AG04449 (cell line): ENCODE data around the gene NTF3.
A peak's percentile ranks its signal among the peaks of the same experiment; 100 is the strongest.

Experiments
- CTCF ChIA-PET: fragments of 350-600 bp; formaldehyde crosslinking; extraction: SDS; loops from one replicate; lab custom pipeline; 2021; ENCODE audit warnings: antibody characterized with exemption; lab: Yijun Ruan, JAX
- POLR2A ChIA-PET: fragments of 400-600, 350-600 bp; formaldehyde crosslinking; extraction: SDS; loops from one replicate; lab custom pipeline; 2020; ENCODE audit warnings: antibody characterized with exemption, inconsistent platforms; lab: Yijun Ruan, JAX
- DNase-seq: peaks from one replicate; pipeline ENCODE4 v3.0.0-alpha.2; 2010; ENCODE audit warnings: low read depth, low spot score
- H3K4me3 ChIP-seq: 2 replicates; pipeline ENCODE4 v1.5.1; 2011; ENCODE audit warnings: low read depth, mild to moderate bottlenecking, control low read depth, low read length
- CTCF ChIP-seq: IDR thresholded peaks from one replicate; pipeline ENCODE4 v1.5.1; 2011; ENCODE audit warnings: mild to moderate bottlenecking, moderate library complexity, low read length, control low read depth, inconsistent platforms; ENCODE audit not compliant: insufficient read depth; ENCODE audit errors: missing control alignments

The NTF3 gene

DNA sequence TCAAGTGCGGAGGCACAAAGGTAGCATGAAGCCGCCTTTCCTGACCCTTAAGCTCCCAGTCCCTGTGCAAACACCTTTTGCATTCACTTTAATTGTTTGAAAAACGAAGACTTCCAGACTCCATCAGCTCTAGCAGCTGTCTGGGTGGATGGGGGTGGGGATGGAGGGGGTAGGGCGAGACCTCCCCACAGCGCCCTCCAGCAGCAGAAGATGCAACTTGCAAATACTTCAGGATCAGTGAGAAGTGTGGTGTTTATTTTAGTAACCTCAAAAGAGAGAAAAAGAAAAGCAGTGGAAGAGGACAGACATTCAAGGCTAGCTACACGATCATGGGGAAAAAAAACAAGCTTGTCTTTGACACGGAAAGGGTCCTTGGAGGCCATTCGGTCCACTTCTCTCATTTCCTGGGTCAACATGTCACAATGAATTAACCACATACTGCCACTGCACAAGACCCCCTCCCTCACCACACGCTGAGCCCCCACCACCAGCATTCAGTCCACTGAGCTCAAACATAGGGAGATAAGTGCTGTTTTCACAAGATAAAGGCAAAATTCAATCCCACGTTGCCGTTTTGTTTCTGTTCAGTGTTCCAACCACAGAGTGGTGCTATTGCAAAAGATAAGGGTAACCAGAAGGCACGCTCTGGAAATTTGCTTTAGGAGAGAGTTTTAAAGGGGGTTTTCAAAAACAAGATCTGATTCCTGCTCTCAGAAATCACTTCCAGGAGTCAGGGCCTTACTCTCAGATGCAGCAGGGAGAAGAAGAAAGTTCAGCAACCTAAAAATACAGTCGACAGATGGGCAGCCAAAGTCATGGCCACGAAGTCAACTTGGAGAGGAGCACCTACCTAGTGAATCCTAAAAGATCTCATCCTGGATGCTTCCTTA lies 3.3 kb upstream of the NTF3 start:
- POLR2A ChIA-PET, result no interaction called here
- CTCF ChIA-PET, result interaction anchor here (0.6 to 9.1 kb wide), 80 partner anchors 8 to 613 kb away, joined by 3 to 110 read pairs (median 5); no protein-coding TSS in a partner anchor
- TF ChIP-seq CTCF, result peak; percentile 62
- DNase-seq, result no peak
- H3K4me3 ChIP-seq, result peak overlapping the region; percentile 18; the same call in 1 of the 2 replicates

- TF ChIP-seq CTCF, result no peak
- DNase-seq, result no peak
- CTCF ChIA-PET, result interaction anchor here (0.7 to 9.1 kb wide), 31 partner anchors 9 to 608 kb away, joined by 3 to 110 read pairs (median 7); no protein-coding TSS in a partner anchor
- peak overlapping the region; percentile 81 for H3K4me3 ChIP-seq
- POLR2A ChIA-PET, result interaction anchor here (0.7 kb wide), 1 partner anchor 326 kb away, joined by 3 read pairs; no protein-coding TSS in a partner anchor
These were observed 2.0 kb upstream of the NTF3 start for GRCh38 chr12:5429741-5430557.

GRCh38 chr12:5430641-5431603 lies 986 bp upstream of the NTF3 start:
- ChIA-PET POLR2A (interaction anchor here (0.7 to 1.3 kb wide), 2 partner anchors 224 to 327 kb away, joined by 3 read pairs; no protein-coding TSS in a partner anchor), CTCF (interaction anchor here (0.9 to 9.1 kb wide), 9 partner anchors 10 to 607 kb away, joined by 3 to 110 read pairs (median 31); no protein-coding TSS in a partner anchor)
- DNase-seq, result no peak
- TF ChIP-seq CTCF, result no peak
- H3K4me3 ChIP-seq, result peak overlapping the region; percentile 81

DNA sequence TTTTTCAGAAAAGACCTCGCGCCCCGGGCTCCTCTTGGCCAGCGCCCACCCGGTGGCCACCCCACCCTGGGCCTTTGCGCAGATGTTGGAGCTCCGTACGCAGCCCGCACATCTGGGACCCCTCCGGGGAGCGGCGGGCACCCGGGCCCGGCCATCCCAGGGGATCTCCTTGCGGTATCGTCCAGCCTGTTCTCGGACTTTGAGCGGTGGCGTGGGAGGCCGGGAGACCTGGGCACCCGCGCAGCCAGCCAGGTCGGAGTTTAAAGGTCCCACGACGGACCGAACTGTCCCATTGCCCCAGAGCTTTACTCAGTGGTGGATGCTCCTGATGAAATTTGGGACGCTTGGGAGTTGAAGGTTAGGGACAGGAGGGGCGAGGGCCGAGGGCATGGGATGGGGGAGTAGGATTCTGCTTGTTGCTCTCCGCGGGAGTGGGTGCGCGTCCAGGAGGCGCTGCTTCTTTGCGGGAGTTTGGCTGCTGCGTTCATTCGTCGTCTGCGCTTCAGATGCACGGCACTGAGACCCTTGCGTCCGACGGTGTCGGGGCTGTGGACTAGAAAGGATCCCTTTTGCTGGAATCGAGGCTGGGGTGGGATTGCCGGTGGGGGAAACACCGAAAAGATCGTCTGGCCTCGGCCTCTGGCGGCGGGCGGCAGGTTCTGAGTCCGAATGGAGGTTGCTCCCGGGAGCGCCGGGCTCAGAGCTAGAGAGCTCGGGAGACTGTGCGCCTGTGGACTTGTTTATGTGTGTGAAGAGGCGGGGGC lies 1.4 kb downstream of the NTF3 start:
- POLR2A ChIA-PET, result interaction anchor here (0.6 to 1.9 kb wide), 14 partner anchors 8 to 605 kb away, joined by 3 to 12 read pairs (median 4); no protein-coding TSS in a partner anchor
- CTCF ChIA-PET, result interaction anchor here (0.6 to 9.1 kb wide), 12 partner anchors 8 to 605 kb away, joined by 3 to 110 read pairs (median 6); no protein-coding TSS in a partner anchor
- DNase-seq, result no peak
- peak; percentile 18 for TF ChIP-seq CTCF
- H3K4me3 ChIP-seq, result peak overlapping the region; percentile 81
